Measurements from ENCODE around the gene BMP15.

- TF ChIP-seq POLR2A (IDR thresholded peaks at IDR 0.05; ENCODE audit: low read depth, low read length) (no peak), POLR2AphosphoS5 (IDR thresholded peaks at IDR 0.05; ENCODE audit: low read depth, low read length) (no peak), TAF1 (IDR thresholded peaks at IDR 0.05; ENCODE audit: low read depth, low read length) (no peak), SPI1 (IDR thresholded peaks at IDR 0.05; ENCODE audit: low read depth, low read length) (no peak), PAX5 (IDR thresholded peaks at IDR 0.05; ENCODE audit: insufficient read depth, low read length, severe bottlenecking) (no peak), POU2F2 (IDR thresholded peaks at IDR 0.05; ENCODE audit: low read depth, low read length) (no peak)
These were observed 21.0 kb upstream of the BMP15 start for GRCh38 chrX:50889582-50889981.
